GM15510 (cell line): ENCODE results near the gene MAOB.

Source experiments
- POLR2A ChIP-seq: IDR thresholded peaks from 3 replicates; pipeline ENCODE4 v1.6.1; 2011; ENCODE audit warnings: borderline replicate concordance; ENCODE audit not compliant: insufficient read length; ENCODE audit errors: extremely low read depth

MAOB gene

DNA sequence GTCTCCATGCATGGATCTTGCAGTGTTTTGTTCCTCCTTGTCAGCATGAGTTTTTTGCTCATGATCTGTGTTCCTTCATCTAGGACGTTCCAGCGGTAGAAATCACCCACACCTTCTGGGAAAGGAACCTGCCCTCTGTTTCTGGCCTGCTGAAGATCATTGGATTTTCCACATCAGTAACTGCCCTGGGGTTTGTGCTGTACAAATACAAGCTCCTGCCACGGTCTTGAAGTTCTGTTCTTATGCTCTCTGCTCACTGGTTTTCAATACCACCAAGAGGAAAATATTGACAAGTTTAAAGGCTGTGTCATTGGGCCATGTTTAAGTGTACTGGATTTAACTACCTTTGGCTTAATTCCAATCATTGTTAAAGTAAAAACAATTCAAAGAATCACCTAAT is 138.0 kb downstream of the MAOB start:
- TF ChIP-seq POLR2A = no peak

GRCh38 chrX:43743100-43743822 is 139.0 kb downstream of the MAOB start:
- no peak for TF ChIP-seq POLR2A

GRCh38 chrX:43741843-43742573 is 140.2 kb downstream of the MAOB start:
- TF ChIP-seq POLR2A = no peak

DNA sequence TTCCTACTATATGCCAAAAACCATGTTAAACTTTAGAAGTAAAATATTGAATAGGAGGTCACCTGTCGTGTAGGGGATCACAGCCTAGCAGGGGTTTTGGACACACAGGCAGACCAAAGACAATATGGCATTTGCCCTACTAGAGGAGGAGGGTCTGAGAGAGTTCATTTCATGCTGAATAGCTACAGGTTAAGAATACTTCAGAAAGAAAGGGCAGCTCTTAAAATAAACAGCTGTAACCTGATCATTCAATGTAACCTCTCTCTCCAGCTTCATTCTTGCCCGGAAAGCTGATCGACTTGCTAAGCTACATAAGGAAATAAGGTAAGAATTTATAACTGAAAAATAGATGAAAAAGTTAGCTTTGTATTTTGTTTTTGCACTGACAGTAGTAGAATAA is 146.3 kb downstream of the MAOB start:
- TF ChIP-seq POLR2A = no peak

- no peak for TF ChIP-seq POLR2A
These were observed 146.7 kb downstream of the MAOB start for GRCh38 chrX:43735534-43735933.

- no peak for TF ChIP-seq POLR2A
These were observed 147.8 kb downstream of the MAOB start for GRCh38 chrX:43734444-43734843.

DNA sequence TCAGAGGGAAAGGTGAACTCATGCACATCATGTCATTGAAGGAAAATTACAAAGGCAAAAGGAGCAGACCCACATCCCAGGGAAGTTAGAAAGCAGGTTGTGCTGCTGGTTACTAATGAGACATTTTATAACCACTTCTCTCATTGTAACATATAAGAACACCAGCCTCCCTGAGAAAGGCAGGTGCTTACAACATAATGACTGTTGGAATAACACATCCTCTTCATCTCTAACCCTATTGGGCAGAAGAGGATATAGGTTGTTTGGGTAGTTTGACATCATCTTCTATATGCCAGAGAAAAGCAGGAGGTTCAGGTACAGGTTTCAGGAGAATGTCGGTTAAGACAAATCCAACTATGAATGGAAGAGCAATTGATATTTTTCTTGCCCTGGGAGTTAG is 148.6 kb downstream of the MAOB start:
- no peak for TF ChIP-seq POLR2A

DNA sequence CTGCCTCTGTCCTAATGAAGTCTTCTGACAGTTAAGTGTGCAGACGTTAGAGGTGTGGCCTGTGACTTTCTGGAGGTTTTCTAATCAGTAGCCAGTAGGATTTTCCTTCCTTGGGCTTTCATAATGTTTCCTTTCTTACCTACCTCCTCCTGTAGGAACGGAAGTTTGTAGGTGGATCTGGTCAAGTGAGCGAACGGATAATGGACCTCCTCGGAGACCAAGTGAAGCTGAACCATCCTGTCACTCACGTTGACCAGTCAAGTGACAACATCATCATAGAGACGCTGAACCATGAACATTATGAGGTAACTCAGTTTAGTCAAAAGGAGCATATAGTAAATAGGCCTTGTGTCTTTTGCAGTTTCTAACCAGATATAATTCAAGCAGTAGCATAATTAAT is 151.2 kb downstream of the MAOB start:
- TF ChIP-seq POLR2A = no peak

GRCh38 chrX:43728966-43729365 is 153.3 kb downstream of the MAOB start:
- no peak for TF ChIP-seq POLR2A

- no peak for TF ChIP-seq POLR2A
These were observed 154.2 kb downstream of the MAOB start for GRCh38 chrX:43728002-43728401.

- no peak for TF ChIP-seq POLR2A
These were observed 161.3 kb downstream of the MAOB start for GRCh38 chrX:43720961-43721360.

- no peak for TF ChIP-seq POLR2A
These were observed 162.2 kb downstream of the MAOB start for GRCh38 chrX:43720082-43720481.

- TF ChIP-seq POLR2A = no peak
These were observed 163.3 kb downstream of the MAOB start for GRCh38 chrX:43718956-43719355.

DNA sequence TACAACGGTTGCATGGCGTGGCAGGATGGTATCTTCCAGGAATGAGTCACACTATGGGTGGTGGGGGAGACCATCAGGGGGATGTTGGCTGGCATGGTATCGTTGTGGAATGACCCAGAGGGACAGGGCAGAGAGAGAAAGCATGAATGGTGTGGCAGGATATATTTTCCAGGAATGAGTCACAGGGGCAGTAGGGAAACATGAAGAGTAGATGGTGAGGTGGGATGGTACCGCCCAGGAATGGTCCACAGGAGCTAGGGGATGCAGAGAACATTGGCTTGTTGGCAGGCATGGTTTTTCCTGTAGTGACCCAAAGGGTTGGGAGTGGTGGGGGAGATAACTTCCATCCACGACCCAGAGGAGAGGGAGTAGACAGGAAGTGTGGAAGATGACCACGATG is 163.7 kb downstream of the MAOB start:
- TF ChIP-seq POLR2A = no peak

- TF ChIP-seq POLR2A = no peak
These were observed 164.2 kb downstream of the MAOB start for GRCh38 chrX:43718081-43718480.

GRCh38 chrX:43717161-43717560 is 165.1 kb downstream of the MAOB start:
- TF ChIP-seq POLR2A = no peak
